NB4 (cell line): ENCODE measurements around the gene CDK5.

Experiments used
- CTCF ChIP-seq: IDR thresholded peaks from one replicate; pipeline ENCODE4 v1.5.1; 2012; ENCODE audit warnings: low read depth, low read length
- POLR2A ChIP-seq: IDR thresholded peaks from 2 replicates; pipeline ENCODE4 v1.6.1; 2011; ENCODE audit warnings: mild to moderate bottlenecking; ENCODE audit not compliant: insufficient read length; ENCODE audit errors: extremely low read depth

GRCh38 chr7:151015967-151016366 is 41.7 kb downstream of the CDK5 start:
- TF ChIP-seq CTCF (no peak), POLR2A (no peak)
